Limb (tissue), 2 donors: ENCODE data around the gene FZR1.
A peak's percentile ranks its signal among the peaks of the same experiment; 100 is the strongest.
"Not testable (repeated sequence)": the region's sequence is repeated elsewhere in the genome, so short reads cannot be mapped to it uniquely, and the experiment has no call there.

Source experiments
- DNase-seq, 2 donors: peaks; one replicate each; pipeline ENCODE4 v3.0.0-alpha.2; 2016; ENCODE audit errors: extremely low spot score in 2 of 2

Gene FZR1

GRCh38 chr19:3572132-3572854 is 66.2 kb downstream of the FZR1 start:
- DNase-seq = peak; percentile 99 to 100

- no peak for DNase-seq
Observed at GRCh38 chr19:3572855-3573161, 66.7 kb downstream of the FZR1 start, which contains the start of gene HMG20B. Gene HMG20B, plus strand, starts transcription at chr19:3572944. Its CDS starts 366 bp downstream, at chr19:3573310.

DNA sequence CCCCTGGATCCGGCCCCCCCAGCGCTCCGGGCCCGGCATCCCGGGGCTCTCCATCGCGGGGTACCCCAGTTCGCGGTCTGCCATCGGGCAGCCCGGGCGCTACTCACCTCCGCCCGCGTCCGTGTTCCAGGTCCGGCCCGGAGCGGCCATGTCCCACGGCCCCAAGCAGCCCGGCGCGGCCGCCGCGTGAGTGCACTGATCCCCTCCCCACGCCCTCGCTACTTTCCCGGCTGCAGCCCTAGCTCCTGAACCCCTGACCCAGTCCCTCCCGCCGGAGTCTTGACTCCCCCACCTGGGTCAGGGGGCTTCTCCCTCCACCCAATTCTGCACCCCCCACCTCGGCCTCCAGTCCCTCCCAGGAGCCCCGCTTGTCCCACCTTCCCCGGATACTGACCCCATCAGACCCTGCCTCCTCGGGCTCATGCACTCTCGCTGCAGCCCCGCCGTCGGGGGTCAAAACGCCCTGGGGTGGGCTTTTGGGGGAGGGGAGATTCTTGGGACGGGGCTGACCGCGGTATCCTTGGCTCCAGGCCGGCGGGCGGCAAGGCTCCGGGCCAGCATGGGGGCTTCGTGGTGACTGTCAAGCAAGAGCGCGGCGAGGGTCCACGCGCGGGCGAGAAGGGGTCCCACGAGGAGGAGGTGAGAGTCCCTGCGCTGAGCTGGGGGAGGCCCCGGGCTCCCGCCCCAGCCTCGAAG is 67.2 kb downstream of the FZR1 start:
- no peak for DNase-seq

DNA sequence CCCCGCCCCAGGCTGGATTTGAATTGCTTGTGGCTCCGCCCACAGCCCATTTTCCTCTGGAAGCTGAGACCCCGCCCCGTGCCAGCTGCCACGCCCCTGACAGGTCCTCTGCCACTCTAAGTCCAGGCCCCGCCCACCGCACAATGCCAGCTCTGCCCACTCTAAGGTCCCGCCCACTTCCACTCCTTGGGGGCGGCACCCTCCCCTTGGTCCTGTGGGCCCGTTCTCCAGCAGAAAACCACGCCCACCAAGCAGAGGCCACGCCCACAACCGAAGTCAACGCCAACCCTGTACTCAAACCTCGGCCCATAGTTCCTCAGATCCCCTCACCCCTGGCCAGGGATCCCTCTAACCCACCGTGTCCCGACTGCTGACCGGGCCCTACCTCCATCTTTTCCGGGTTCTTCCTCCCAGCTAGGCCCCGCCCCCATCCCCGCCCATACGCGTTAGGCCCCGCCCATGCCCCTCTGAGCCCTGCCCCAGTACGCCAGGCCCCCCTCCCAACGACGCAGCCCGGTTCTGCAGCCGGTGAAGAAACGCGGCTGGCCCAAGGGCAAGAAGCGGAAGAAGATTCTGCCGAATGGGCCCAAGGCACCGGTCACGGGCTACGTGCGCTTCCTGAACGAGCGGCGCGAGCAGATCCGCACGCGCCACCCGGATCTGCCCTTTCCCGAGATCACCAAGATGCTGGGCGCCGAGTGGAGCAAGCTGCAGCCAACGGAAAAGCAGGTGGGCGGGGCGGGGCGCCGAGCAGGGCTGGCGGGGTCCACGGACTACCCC is 67.9 kb downstream of the FZR1 start:
- DNase-seq = peak; percentile 61 to 86

- no peak for DNase-seq
Observed at GRCh38 chr19:3575260-3575741, 69.2 kb downstream of the FZR1 start.

- no peak for DNase-seq
Observed at GRCh38 chr19:3575949-3576673, 70.0 kb downstream of the FZR1 start.

- DNase-seq = peak; percentile 65 to 87
Observed at GRCh38 chr19:3576696-3577443, 70.8 kb downstream of the FZR1 start.

GRCh38 chr19:3577723-3578344 is 71.7 kb downstream of the FZR1 start:
- no peak for DNase-seq

DNA sequence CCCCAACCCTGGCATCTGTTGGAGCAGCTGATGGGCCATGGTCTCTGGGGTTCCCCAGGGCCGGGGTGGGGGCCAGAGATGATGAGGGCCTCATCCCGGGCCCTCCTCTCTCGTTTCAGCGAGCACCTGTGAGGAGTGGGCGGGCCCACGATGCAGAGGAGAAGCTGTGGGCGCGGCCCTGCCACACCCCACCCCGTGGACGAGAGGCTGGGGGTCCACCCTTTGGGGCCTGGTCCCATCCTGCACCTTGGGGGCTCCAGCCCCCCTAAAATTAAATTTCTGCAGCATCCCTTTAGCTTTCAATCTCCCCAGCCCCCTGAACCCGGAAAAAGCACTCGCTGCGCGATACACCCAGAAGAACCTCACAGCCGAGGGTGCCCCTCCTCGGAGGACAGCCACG is 72.3 kb downstream of the FZR1 start:
- no peak for DNase-seq

GRCh38 chr19:3580156-3580934 is 74.2 kb downstream of the FZR1 start:
- no peak for DNase-seq

DNA sequence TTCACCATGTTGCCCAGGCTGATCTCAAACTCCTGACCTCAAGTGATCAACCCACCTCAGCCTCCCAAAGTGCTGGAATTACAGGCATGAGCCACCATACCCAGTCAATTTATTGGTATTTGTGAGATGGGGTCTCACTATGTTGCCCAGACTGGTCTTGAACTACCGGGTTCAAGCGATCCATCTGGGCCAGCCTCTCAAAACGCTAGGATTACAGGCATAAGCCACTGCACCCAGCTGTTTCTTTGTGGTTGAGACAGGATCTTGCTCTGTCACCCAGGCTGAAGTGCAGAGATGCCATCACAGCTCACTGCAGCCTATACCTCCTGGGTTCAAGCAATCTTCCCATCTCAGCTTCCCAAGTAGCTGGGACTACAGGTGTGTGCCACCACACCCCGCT is 75.7 kb downstream of the FZR1 start:
- not testable (repeated sequence) for DNase-seq

DNA sequence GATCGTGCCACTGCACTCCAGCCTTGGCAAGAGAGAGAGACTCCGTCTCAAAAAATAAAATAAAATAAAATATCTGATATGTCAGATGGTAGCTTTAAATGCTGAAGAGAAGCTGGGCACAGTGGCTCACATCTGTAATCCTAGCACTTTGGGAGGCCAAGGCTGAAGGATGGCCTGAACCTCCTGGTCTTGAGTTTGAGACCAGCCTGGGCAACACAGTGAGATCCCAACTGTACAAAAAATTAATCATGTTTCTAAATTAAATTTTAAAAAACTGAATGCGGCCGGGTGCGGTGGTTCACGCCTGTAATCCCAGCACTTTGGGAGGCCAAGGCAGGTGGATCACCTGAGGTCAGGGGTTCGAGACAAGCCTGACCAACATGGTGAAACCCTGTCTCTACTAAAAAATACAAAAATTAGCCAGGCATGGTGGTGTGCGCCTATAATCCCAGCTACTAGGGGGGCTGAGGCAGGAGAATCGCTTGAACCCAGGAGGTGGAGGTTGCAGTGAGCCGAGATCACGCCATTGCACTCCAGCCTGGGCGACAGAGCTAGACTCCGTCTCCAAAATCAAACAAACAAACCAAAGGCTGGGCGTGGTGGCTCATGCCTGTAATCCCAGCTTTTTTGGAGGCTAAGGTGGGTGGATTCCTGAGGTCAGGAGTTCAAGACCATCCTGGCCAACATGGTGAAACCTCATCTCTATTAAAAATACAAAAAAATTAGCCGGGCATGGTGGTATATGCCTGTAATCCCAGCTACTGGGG is 78.1 kb downstream of the FZR1 start:
- DNase-seq = not testable (repeated sequence)

- DNase-seq = no peak
Observed at GRCh38 chr19:3585301-3586126, 79.4 kb downstream of the FZR1 start, which contains the start of gene GIPC3. Gene GIPC3, plus strand, starts transcription at chr19:3585478. Its CDS starts 120 bp downstream, at chr19:3585598.

DNA sequence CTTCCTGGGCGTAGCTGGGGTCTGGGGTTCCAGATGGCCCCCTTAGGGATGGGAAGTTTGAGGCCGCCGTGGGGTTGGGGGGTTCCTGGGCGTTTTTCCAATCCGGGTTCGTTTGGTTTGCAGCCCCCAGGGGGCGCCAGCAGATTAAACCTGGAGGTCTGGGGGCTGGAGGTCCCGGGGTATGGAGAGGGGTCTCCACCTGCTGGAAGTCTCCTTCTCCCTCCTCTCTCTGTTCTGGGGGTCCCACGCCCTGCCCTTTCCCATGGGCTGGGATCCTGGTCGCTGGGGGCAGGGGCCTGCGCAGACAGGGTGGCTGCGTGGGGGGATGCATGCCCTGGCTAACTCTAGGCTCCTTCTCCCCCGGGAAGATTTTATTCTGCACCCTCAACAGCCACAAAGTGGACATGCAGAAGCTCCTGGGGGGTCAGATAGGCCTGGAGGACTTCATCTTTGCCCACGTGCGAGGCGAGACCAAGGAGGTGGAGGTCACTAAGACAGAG is 80.1 kb downstream of the FZR1 start:
- no peak for DNase-seq

DNA sequence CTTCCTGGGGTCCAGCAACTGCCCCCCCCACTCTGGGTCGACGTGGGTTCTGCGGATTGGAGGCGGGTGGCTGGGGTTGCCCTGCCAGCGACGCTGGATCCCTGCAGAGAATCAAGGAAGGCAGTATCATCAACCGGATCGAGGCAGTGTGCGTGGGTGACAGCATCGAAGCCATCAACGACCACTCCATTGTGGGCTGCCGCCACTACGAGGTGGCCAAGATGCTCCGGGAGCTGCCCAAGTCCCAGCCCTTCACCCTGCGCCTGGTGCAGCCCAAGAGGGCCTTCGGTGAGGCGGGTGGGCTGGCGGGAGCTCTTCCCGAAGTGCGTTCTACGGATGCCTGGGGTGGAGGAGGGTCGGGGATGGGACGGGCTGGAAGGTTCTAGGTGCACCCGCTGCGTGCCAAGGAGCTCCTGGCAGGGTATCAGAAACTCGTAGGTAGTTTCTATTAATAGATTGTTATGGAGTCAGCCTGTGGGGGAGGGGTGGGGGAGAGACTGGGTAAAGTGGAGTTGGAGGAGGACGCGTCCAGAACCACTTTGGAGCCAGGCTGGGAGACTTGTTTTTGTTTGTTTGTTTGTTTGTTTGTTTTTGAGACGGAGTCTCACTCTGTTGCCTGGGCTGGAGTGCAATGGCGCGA is 80.7 kb downstream of the FZR1 start:
- no peak for DNase-seq
